Measurements from ENCODE around the gene PRLR.
"Not testable (repeated sequence)": the region's sequence is repeated elsewhere in the genome, so short reads cannot be mapped to it uniquely, and the experiment has no call there.

Gene PRLR

DNA sequence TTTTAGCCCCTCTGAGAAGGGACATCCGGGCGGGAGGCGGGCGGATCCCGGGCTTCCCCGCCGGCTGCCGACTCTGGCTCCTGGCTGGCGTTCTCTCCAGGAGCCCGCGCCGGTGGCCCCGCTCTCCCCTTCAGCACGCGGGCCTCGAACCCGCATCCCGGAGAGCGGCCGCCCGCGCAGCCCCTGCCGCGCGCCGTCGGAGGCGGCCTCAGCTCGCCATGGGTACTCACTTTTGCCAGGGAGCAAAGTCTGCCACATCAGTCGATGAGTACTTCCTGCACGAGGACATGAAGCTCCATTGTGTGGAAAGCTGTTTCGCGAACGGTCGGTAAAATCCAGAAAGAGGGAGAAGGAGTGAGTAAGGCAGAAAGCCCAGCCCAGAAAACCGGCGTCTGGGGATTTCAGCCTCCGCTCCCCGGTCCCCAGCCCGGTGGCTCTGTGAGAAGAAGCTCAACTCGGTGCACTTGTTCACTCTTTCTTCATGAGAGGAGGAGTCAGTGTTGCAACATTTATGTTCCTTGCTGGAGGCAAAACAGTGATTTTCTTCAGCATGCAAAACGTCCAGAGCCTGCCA lies at the start of gene PRLR:
Gene PRLR, minus strand, starts transcription at position 450 of the 574 bp plus-strand sequence. CDS start 140,867 bp downstream, outside the sequence.
- peak in 9 of 58 donors; percentile 4 to 40 (median 9) for DNase-seq

DNA sequence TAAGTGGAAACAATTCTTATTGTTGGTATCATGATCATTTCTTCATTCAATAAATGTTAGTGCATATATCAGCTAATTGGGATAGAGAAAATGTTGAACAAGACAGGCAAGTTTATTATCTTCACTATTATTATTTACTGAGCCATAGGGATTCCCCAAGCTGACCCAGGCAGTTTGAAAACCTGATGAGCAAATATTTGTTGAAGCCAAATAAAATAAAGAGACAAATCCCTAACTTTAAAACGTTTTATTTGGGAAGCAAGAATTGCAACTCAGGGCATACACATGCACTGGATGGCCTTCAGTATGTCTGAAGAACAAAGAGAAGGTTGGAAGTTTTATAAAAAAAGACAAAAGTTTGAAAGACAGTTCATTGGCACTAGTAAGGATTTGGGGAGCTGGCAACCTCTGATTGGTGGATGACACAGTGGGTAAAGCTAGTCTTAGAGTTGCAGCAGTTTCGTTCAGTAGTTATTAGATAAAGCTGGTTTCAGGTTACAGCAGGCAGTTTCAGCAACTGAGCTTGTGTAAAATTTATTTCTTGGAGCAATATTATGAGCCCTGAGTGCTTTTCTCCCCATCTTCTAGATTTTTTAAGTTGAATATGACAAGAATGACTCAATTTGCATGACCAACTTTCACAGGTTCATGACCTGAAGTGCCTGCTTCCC lies 44.7 kb upstream of the PRLR start:
- DNase-seq = no peak

GRCh38 chr5:35269006-35269405 lies 38.7 kb upstream of the PRLR start:
- no peak for DNase-seq

- DNase-seq = no peak
Measured at GRCh38 chr5:35266276-35266675, 36.0 kb upstream of the PRLR start.

DNA sequence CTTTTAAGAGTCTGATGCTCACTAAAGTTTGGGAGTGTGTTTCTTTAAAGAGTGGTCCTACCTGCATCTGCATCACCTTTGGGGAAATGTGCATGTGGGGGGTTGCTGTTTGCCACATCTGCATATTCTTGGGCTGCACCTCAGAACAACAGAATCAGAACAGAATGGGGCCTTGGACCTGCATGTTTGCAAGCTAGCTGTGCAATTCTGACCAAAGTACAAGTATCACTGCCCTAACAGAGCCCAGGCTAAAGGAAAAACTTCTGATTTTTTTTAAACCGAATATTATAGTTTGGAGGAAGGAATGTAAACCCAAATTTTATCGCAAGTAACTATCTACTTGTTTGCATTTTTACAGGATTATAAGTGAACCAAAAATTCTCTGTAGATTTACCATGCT lies 34.2 kb upstream of the PRLR start:
- DNase-seq = no peak

DNA sequence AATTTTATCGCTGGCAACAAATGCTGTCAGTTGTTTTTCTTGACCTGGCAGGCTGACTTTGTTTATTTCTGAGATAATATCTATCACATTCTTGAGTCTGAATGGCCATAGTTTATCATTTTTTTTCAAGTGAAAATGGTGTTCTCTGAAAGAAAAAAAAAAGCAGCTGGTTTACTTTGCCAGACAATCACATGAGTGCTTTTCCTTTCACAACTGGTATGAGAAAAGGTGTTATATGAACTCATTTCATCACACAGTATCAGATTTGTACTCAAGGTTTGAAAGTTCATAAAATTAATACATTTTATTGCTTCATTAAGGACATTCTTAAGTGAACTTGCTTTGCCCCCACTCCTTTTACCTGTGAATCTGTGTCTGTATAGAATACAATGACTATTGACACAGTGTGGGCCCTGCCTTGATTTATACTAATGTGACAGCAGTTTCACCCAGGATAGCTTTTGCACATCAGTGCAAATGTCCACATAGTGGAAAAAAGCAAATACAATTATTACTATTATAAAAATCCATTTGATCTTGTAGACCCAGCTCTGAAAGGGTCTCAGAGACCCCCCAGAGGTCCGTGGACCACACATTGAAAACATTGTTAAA lies 33.1 kb upstream of the PRLR start:
- DNase-seq = no peak

DNA sequence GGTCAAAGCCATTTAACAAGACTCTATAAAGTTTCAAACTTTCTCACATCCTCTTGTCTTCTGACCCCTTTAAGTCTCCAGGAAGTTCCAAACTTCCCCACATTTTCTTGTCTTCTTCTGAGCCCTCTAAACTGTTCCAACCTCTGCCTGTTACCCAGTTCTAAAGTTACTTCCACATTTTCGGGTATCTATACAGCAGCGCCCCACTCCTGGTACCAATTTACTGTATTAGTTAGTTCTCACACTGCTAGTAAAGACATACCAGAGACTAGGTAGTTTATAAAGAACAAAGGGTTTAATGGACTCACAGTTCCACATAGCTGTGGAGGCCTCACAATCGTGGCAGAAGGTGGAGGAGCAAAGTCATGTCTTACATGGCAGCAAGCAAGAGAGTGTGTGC lies 23.3 kb upstream of the PRLR start:
- no peak for DNase-seq

DNA sequence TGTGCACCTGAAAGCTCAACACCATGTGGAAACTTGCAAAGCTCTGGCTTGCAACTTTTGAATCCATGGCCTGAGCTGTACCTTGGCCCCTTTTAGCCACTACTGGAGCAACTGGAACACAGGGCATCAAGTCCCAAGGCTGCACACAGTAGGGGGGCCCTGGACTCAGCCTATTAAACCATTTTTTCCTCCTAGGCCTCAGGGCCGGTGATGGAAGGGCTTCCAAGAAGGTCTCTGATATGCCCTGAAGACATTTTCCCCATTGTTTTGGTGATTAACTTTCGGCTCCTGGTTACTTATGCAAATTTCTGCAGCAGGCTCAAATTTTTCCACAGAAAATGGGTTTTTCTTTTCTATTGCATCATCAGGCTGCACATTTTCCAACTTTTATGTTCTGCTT lies 22.7 kb upstream of the PRLR start:
- no peak for DNase-seq

GRCh38 chr5:35248843-35249780 lies 18.8 kb upstream of the PRLR start:
- DNase-seq = no peak

- DNase-seq = no peak
Measured at GRCh38 chr5:35247648-35248034, 17.4 kb upstream of the PRLR start.

DNA sequence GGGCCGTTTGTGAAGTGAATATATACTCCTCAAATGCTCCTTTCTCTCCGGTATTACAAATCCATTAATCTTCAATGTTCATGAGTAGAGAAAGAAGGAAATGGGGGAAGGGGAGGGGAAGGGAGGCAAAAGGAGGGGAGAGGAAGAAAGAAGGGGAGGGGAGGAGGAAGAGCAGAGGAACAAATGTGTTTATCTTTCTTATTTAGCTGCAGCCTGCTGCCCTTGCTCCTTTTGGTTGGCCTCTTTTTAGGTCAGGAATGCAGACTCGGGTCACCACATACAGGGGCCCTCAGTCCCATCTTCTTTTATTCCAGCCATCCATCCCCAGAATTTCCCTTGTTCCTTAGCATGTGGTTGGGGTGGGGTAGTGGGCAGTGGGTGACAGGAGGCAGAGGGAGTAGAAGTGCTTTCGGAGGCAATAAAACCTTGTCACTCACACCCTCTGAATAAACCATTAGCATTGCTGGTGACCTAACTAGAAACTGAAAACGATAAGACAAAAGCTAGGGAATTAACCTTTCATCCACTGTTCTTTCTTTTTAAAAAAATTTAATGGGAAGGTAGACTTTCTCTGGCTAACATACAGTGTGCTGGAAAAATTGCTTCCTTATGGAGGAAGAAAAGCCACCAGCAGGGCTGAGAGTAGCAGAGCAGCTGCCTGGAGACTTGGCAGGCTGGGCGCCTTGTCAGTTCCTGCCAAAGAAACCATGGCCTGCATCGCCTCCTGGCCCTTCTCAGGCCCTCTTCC lies 16.8 kb upstream of the PRLR start:
- peak in 30 of 58 donors; percentile 1 to 65 (median 25) for DNase-seq

- DNase-seq = no peak
Measured at GRCh38 chr5:35246411-35246810, 16.1 kb upstream of the PRLR start.

- DNase-seq = not testable (repeated sequence)
Measured at GRCh38 chr5:35245371-35245770, 15.1 kb upstream of the PRLR start.

GRCh38 chr5:35244171-35244570 lies 13.9 kb upstream of the PRLR start:
- no peak for DNase-seq

DNA sequence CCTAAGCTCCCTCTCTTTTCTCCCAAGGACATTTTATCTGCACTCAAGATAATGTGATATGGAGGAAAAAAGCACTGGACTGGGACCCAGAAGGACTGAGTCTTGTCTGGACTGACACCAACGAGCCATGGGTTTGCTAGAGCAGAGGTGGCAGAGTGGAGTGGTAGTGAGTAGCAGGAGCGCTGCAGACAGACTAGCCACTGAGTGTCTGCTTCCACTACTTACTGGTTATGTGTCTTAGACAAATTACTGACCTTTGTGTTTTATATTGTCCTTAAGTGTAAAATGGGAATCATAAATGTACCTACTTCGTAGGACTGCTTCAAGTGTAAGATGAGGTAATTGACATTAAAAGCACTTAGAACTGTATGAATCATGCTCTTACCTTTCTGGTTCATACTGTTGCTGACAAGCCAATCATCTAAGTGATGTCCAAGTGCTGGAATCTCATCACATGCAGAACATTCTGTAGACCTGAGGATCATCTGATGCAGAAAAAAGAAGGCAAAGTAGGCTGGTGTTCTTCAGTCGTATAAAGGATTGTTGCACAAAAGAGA lies 12.5 kb upstream of the PRLR start:
- no peak for DNase-seq

DNA sequence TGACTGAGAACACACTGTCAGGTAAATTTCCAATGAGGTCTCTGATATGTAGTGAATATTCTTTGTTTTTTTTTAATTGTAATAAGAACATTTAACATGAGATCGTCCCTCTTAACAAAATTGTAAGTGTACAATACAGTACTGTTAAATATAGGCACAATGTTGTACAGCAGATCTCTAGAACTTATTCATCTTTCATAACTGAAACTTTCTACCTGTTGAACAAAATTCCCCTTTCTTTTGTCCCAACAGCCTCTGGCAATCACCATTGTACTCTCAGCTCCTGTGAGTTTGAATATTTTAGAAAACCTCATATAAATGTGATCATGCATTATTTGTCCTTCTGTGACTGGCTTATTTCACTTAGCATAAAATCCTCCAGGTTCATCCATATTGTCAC lies 10.6 kb upstream of the PRLR start:
- no peak for DNase-seq

- no peak for DNase-seq
Measured at GRCh38 chr5:35239911-35240610, 9.8 kb upstream of the PRLR start.

DNA sequence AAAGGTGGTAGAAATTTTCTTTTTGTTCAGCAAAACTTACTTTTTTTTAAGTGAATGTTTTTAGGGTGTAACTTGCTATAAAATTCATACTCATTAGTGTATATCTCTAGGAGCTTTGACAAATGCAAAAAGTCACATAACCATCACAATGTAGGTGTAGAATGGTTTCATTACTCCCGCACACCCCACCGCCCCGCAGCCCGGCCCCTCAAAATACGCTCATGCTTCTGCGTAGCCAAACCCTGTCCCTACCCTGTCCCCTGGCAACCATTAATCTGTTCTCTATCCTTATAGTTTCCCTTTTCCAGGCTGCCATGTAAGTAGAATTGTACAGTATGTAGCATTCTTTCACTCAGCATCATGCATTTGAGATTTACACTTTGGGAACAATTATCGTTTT lies 9.2 kb upstream of the PRLR start:
- DNase-seq = no peak

GRCh38 chr5:35237580-35238376 lies 7.5 kb upstream of the PRLR start:
- DNase-seq = no peak

Measured in anterior cingulate cortex (tissue), 58 donors.